ENCODE measurements around the gene SH3RF3.

SH3RF3 gene

GRCh38 chr2:109185338-109185737 lies 56.3 kb downstream of the SH3RF3 start:
- no peak for DNase-seq

DNA sequence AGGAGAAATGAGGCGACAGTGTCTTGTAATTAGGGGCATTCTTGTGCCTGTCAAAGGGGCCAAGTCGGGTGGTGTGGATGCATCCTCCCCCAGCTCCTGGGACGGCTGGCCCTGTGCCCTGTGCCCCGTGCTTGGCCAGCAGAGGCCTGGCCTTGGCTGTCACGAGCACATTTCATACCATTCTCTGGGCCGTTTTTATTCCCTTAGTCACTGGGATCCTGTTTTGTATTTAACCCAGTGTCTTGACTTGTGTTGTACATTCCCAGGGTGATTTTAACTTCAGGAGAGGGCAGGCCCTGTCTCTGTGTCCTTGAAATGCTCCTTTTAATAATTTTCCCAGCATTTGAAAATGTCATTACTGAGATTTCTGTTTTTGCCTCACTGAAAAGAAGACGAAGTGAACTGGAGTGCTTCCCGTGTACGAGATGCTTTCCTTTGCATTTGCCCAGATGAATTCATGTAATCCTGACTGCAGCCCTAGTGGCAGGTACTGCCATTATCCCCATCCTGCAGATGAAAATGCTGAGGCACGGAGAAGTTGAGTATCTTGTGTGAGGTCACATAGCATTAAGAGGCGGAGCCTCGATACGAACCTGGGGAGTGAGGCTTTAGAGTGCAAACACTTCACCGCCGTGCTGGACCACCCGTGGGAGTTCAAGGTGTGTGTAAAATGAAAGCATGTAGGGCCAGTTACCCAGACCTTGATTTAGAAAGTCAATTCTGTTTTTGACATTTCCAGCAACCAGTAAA lies 57.0 kb downstream of the SH3RF3 start:
- no peak for DNase-seq

DNA sequence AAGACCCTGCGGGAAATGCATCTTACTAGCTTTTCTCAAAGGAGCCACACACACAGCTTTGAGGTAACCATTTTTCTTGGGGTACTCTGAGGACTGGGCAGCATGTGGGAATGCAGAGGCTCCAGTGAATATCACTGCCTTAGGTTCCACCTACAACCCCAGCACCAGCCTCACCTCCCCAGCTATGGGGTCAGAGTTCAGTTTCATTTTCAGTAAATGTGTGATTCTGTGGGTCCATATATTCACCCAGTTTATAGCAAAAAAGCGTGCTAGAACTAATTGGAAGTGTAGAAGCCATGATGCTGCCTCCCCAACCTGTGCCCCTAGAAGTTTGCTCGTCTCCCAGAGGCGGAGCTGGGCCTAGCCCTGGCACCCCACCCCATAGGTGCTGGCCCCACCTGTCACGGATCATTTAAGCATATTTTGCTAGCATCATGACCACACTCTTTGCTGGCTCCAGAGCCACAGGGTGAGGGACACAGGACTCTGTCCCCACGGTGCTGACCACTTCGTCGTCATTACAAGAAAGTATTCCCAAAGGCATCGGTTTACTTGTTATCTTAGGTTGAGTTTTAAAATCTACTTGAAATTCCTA lies 57.7 kb downstream of the SH3RF3 start:
- DNase-seq = no peak

- no peak for DNase-seq
Measured at GRCh38 chr2:109187711-109188495, 58.9 kb downstream of the SH3RF3 start.

DNA sequence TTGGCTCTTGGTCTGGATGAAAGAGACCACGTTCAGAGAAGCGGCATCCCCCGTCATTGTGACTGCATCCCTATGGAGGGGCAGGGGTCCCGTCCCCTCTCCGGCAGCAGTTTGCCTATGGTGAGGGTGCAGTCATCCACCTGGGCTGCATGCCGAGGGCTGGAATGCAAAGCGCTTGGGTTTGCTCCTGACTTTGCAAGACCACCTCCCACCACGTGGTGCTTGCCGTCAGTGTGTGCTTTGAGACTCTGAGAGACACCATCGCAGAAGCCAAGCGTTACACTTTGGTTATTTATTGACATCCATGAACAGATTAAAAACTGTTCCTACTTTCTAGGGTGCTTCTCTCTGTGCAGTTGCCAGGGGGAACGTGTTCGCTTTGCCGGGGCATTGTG lies 59.5 kb downstream of the SH3RF3 start:
- DNase-seq = no peak

- no peak for DNase-seq
Measured at GRCh38 chr2:109188898-109189297, 59.9 kb downstream of the SH3RF3 start.

GRCh38 chr2:109189751-109190150 lies 60.7 kb downstream of the SH3RF3 start:
- no peak for DNase-seq

DNA sequence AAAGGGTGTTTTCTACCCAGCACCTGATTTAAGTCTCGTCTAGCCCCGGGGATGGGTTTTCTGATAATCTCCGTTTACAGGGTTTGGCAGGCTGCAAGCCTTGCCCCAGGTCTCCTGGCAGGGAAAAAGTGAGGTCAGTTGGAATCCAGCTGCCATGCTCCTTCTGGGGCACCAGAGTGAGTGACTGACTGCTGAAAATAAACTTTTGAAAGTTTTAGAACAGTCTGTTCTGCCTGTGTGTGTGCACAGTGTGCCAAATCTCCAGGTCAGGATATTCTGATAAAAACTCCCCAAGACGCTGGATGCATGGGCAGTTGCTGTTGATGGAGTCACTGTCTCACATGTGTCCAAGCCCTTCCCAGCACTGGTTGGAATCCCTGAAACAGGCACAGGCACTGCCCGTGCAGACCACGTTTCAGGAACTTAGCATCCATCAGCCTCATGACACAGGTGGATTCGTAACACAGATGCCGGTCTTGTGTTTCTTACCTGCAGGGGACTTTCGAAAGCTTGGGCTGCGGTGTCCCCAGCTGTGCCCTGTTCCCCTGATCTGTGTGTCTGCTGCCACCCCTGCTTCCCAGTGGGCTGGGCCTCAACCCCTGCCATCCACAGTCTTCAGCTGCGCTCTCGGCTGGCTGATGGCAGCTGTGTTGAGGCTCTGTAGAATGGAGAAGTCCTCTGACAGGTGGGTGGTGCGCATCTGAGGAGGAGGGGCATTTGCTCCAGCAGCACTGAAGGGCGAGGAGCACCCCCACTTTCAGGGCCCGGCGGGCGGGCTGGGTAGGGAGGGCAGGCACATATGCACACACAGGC lies 65.0 kb downstream of the SH3RF3 start:
- no peak for DNase-seq

DNA sequence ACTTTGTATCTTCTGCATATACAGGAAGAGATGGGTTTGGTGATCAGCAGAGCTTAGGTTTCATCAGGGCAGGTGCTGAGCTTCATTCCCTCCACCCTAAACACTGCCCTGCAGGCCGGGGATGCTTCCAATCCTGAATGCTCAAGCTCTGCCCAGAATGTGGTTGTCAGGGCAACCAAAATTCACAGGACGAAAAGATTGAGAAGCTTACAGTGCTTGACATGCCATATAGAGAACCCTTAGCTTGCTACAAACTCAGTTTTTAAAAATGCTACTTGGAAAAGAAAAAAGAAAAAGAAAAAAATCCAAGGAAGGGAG lies 65.6 kb downstream of the SH3RF3 start:
- DNase-seq = no peak

- DNase-seq = no peak
Measured at GRCh38 chr2:109195193-109196045, 66.4 kb downstream of the SH3RF3 start.

DNA sequence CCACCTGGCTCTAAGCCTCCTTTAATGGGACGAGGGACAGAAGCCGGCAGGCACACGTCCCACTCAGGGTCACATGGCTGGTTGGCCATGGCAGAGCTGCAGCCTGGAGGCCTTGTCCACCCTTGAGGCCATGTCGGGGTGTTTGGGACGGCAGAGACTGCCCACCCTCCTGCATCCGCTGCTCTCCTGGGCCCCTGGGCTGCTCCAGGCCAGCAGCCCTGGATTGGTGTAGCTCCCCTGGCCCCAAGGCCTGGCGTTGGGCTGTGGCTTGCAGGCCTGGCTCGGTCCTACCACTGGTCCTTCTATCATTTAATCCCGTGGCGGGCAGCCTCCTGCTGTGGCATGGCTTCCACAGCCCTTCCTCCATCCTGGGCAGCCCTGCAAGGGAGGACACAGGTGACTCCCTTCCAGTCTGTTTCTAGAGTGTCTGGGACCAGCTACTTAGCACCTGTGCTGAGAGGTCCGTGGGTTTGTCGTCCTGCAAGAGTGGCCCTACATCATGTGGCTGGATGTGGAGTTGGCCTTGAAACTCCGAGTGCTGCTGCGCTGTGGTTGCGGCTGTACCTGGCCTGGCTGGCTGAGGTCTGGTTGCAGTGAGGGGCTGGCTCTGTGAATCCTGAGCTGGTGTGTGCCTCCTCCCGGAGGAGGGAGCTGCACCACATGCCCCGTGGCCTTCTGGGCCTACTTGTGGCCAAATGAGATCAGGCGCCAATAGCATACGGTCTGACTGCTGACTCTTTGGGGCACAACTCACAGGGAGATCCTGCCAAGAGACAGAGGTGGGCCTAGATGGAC lies 67.3 kb downstream of the SH3RF3 start:
- no peak for DNase-seq

- DNase-seq = no peak
Measured at GRCh38 chr2:109197491-109198418, 68.8 kb downstream of the SH3RF3 start.

DNA sequence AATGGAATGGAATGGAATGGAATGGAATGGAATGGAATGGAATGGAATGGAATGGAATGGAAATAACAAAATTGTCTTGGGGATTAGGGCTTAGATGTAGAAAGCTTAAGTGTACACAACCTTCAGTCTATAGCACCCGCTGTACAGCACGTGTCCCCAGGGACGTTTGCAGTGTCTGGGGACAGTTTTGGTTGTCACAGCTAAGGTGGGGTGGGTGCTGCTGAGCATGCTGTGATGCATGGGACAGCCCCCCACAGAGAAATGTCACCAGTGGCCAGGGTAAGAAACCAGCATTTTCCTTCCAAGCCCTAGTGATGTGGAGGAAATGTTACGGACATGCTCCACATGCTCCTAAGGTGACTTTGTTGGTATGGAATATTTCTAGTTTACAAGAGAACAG lies 70.8 kb downstream of the SH3RF3 start:
- DNase-seq = no peak

DNA sequence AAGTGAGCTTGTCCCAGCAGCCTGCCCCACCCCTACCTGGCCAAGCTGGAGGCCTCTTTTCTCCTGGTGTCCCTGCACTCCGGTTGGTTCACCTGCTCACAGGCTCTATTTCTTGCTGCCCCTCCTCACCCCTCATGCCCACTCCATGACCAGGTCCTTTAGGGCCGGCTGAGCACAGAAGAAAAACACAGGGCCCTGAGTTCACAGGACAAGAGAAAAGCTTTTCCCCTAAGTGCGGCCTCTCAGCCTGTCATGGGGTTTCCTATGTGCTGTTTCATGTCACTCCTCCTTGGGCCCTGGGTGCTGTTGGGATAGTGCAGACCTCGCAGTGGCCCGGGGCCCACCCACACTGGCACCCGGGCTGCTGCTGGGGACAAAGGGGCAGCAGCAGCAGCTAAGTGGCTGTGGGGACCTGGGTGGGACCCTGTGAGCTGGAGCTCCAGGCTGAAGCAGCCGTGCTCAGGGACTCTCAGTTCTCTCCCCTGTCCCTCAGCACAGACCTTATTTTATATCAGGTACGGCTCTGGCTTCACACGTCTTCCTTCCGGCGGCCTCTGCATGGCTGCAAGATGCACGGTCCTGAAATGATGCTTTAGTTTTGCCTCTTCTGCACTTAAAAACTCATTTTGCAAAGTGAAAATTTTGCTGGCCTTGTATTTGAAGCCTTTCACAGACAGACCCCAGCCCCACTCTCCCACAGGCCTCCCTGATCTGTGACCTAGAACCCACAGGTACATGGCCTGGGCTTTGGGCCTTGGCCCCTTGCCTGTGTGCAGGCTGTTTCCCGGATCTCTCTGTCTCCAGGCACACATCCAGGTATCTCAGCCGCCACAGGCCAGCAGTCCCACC lies 71.8 kb downstream of the SH3RF3 start:
- DNase-seq = no peak

DNA sequence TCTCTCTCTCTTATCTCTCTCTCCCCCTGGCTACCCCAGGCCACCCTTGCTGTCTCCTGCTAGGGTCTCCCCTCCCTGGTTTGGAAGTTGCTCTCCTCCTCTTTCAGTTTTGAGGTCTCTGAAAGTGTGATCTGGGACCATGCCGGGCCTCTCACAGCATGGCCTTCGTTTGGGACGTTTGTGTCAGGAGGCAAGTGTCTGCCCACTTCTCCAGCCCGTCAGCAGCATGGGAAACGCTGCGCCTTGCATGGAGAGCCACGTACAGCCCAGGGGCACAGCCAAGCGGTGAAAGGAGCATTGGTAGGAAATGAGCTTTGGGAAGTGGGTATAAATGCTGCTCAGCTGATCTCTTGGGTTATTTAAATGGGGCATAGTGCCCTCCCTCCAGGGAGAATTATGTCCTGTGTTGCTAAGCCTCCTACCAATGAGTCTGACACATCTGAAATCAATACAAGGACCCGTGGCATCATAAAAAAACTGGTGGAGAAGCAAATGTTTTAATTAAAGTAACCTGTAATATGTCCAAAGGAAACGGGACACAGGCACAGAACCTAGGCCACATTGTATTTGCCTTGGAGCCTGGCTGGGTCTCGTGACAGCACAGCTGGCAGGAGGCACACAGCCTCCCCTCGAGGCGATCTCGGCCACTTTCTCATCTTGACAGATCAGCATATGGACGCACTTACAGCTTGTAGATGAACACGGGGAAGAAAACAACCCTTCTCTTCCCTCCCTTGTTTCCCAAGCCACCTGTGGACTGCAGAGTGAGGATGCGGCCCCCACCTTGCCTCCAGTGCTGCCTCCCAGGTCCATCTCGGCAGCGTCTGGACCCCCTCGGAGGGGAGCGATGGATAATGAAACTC lies 72.7 kb downstream of the SH3RF3 start:
- DNase-seq = peak; percentile 44

DNA sequence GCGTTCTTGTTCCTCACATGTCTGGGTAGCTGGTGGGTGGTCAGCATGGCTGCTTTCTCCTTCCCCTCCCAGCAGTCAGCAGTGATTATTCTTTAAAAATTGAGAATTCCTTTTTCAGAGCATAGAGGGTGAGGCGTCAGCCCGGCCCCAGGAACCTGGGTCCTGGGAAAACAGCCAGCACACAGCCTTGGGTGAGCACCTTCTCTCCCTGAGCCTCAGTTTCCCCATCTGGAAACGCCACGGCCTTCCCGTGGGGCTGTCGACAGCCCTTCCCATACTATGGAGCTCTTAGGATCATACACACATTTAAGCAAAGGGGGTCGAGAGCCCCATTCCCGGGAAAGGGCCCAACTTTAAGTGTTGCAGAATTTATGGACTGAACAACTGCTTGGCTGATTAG lies 73.5 kb downstream of the SH3RF3 start:
- DNase-seq = no peak

- DNase-seq = no peak
Measured at GRCh38 chr2:109203246-109204011, 74.4 kb downstream of the SH3RF3 start.

DNA sequence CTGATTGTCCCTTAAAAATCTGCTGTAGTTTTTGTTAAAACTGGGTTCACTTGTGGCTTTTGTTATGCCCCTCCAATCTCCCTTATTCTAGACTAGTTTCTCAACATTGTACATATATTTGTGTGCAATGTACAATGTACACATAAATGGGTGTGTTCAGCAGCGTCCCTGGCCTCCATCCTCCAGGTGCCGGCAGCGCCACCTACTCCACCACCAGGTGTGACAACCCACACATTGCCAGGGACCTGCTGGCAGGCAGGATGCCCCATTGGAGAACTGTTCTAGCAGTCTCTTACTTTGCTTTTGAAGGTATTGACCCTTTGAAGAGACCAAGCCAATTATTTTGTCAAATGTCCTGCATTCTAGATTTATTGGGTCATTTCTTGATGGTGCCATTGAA lies 75.4 kb downstream of the SH3RF3 start:
- no peak for DNase-seq
